ENCODE data around the gene FUT1.

The FUT1 gene

DNA sequence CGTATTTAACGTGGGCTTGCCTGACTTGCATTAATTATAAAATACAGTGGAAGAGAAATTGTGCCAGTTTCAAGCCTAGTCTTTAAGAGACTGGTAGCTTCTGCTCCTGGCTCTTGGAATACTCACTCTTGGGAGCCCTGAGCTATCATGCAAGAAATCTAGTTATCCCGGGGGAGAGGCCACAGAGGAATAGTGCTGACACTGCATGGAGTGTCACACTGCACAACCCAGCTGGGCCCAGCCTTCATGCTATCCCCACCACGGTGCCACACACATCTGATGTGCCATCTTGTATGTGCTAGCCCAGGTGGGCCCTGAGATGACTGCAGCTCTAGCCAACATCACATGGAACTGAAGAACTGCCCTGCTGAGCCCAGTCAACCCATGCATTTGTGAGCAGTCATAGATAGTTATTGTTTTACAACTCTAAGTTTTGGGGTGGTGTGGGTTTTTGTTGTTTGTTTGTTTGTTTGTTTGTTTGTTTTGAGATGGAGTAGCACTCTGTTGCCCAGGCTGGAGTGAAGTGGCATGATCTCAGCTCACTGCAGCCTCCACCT is 41.3 kb downstream of the FUT1 start:
- no peak for DNase-seq (ENCODE audit: low spot score)
- ChIA-PET POLR2A (ENCODE audit: low non-redundant PET) (no interaction called here), CTCF (no interaction called here)

DNA sequence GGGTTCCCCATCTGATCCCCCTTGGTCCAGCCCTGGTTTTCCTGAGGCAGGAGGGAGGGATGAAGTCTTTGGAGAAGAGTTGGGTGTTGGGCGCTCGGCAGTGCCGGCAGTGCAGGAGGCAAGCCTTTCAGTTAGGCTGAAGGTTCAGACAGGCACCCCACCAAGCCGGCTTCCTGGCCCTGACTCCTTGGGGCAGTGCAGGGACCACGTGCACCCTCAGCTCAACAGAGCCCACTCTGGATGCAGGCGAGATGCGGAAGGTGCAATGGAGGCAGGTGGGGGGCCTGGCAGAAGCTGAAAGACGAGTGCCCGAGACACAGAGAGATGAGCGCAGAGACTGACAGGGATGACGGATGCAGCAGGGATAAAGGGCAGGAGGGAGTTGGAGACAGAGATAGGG is 44.0 kb downstream of the FUT1 start:
- ChIA-PET POLR2A (ENCODE audit: low non-redundant PET) (no interaction called here), CTCF (interaction anchor here (0.5 kb wide), 1 partner anchor 235 kb away, joined by 3 read pairs; no protein-coding TSS in a partner anchor)
- no peak overlapping the region for H3K27ac ChIP-seq
- no peak for TF ChIP-seq CTCF (conservative IDR thresholded peaks at IDR 0.05; ENCODE audit: low read depth)
- DNase-seq (ENCODE audit: low spot score) = no peak

More for the DNA sequence above, 41.3 kb downstream of the FUT1 start:
- H3K27ac ChIP-seq = no peak overlapping the region
- TF ChIP-seq CTCF (conservative IDR thresholded peaks at IDR 0.05; ENCODE audit: low read depth) = no peak

GRCh38 chr19:48705431-48705830 is 47.0 kb downstream of the FUT1 start:
- DNase-seq (ENCODE audit: low spot score) = no peak
- ChIA-PET POLR2A (ENCODE audit: low non-redundant PET) (interaction anchor here (0.6 kb wide), 1 partner anchor 13 kb away, joined by 6 read pairs; no protein-coding TSS in a partner anchor), CTCF (no interaction called here)
- no peak overlapping the region for H3K27ac ChIP-seq
- TF ChIP-seq CTCF (conservative IDR thresholded peaks at IDR 0.05; ENCODE audit: low read depth) = no peak

- no peak for DNase-seq (ENCODE audit: low spot score)
- POLR2A ChIA-PET (ENCODE audit: low non-redundant PET) = no interaction called here
- TF ChIP-seq CTCF (conservative IDR thresholded peaks at IDR 0.05; ENCODE audit: low read depth) = no peak
- no peak overlapping the region for H3K27ac ChIP-seq
- CTCF ChIA-PET = no interaction called here
Observed at GRCh38 chr19:48703316-48703715, 49.1 kb downstream of the FUT1 start.

DNA sequence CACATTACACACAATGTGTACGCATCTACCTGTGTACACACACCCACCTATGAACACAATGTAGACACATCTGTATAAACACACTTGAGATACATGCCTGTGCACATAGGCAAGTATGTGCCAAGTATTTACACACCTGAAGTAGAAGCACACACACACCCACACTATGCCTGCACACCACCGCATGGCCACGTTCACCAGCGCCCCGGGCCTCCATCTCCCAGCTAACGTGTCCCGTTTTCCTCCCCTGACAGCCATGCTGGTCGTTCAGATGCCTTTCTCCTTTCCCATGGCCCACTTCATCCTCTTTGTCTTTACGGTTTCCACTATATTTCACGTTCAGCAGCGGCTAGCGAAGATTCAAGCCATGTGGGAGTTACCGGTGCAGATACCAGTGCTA is 49.7 kb downstream of the FUT1 start:
- no peak overlapping the region for H3K27ac ChIP-seq
- POLR2A ChIA-PET (ENCODE audit: low non-redundant PET) = no interaction called here
- DNase-seq (ENCODE audit: low spot score) = no peak
- TF ChIP-seq CTCF (conservative IDR thresholded peaks at IDR 0.05; ENCODE audit: low read depth) = no peak
- CTCF ChIA-PET = no interaction called here

DNA sequence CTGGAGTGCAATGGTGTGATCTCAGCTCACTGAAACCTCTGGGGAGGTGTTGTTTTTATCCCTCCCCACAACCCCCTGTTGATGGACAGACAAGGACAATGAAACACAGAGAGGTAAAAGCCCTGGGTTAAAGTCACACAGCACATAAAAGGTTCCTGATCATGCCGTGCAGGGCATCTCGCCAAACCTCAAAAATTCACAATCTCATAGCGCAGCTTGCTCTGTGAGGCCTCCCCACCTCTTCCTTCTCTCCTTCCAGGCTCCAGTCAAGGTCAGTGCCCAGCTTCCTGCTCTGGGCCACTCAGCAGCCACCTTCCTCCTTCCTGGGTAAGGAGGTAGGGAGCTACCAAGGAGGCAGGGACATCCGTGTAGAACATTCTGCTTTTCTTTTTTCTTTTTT is 54.4 kb downstream of the FUT1 start:
- DNase-seq (ENCODE audit: low spot score) = no peak
- TF ChIP-seq CTCF (conservative IDR thresholded peaks at IDR 0.05; ENCODE audit: low read depth) = no peak
- ChIA-PET POLR2A (ENCODE audit: low non-redundant PET) (no interaction called here), CTCF (interaction anchor here (0.6 kb wide), 1 partner anchor 41 kb away, joined by 3 read pairs; no protein-coding TSS in a partner anchor)
- peak overlapping the region; percentile 66 for H3K27ac ChIP-seq
